Retina (tissue), 1 donor: Measurements from ENCODE around the gene COPE.
A peak's percentile ranks its signal among the peaks of the same experiment; 100 is the strongest.

ENCODE experiments used
- DNase-seq: peaks from one replicate; pipeline ENCODE4 v3.0.0-alpha.2; 2016

COPE gene

DNA sequence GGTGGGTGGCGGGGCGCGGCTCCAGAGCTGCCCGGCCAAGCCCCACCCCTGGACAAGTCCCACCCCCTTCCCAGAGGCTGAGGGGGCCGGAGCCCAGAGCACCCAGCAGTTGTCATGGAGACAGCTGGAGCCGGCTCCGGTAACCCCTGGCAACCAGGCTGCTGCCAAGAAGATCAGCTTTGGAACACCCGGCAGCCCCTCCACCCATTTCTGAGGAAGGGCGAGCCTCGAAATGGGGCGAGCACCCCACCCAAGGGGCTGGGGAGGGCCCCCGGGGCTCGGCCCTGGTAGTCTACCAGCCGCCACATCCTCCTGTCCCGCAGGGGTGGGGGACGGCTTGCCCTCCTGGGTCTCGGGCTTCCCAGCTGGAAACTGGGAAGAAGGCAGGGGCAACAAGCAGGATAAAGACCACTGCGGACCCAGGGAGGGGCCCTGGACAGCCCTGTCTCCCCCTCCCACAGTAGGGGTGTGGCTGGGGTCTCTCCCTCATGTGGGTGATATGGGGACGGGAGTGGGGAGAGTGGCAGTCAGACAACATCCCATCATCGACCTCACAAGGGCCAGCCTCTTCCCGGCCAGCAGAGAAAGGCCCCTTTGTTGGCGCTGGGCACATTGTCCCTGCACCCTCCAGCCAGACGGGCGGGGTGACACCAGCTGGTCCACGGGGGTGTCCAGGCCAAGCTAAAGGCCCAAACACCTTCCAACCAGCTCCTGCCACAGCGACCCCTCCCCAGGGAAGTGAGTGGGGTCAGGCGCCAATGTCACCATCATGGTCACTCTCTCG lies 24.7 kb downstream of the COPE start:
- DNase-seq, result peak; percentile 83

DNA sequence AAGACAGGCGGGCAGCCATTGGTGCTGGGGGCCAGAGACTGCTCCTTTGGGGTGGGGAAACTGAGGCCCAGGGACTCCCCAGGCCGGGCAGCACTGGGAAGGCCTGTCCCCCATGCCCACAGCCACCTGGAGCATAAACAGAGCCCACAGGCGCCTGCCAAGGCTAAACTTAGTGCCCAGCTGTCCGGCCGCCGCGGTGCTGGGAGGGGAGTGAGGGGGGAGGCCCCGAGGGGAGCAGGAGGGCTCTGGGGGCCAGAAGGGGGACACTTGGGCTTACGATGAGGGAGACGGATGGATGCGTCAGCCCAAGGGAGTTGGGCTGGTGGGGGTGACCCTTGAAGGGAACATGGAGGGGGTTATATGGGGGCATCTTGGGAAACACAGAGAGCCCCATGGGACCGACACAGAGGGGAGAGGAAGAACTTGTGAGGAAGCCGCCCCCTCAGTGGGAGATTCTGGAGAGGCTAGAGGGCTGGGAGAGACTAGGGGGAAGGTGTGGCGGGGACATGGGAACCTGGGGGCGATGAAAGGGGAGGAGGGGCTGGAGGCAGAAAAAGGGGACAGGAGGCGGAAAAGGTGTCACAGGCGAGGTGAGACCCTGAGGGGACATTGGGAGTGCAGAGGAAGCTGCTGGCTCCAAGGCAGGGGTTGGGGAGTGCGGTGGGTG lies 25.5 kb downstream of the COPE start:
- DNase-seq, result no peak

DNA sequence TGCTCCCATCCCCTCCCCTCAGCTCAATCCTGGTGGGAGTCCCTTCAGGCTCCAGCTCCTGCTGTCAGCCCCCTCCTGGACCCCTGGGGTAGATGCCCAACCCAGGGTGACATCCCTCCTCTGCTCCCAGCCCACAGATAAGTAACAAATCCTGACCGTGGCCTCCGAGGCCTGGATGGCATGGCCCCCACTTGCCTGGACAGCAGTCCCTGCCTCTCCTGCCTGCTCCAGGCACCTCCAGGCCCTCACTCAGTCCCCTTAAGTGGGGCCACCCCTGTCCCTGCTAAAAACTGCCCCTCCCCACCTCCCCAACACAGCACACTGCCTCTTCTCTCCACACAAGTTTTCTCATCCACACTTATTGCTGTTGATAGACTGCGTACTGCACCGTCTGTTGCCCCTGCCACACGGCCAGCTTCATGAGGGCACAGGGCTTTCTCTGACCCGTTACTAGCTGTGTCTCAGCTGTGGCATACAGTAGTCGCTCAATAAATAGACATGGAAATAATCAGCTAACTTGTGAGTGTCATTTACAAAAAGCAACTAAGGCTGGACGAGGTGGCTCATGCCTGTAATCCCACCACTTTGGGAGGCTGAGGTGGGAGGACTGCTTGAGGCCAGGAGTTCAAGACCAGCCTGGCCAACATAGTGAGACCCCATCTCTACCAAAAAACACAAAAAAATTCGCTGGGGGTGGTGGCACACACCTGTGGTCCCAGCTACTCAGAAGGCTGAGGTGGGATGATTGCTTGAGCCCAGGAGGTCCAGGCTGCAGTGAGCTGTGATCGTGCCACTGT lies 29.0 kb downstream of the COPE start:
- no peak for DNase-seq

DNA sequence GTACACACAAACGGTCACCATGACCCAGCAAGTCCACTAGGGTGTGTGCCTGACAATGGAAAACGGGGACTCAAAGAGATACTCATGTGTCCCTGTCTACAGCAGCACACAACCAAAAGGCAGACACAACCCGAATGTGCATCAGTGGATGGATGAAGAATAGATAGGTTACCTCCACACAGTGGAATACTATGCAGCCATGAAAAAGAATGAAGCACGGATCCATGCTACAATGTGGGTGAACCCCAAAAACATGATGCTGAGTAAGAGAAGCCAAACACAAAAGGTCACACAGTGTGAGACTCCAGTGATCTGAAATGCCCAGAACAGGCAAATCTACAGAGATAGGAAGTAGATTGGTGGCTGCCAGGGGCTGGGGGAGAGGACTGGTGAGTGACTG lies 32.2 kb downstream of the COPE start:
- no peak for DNase-seq

DNA sequence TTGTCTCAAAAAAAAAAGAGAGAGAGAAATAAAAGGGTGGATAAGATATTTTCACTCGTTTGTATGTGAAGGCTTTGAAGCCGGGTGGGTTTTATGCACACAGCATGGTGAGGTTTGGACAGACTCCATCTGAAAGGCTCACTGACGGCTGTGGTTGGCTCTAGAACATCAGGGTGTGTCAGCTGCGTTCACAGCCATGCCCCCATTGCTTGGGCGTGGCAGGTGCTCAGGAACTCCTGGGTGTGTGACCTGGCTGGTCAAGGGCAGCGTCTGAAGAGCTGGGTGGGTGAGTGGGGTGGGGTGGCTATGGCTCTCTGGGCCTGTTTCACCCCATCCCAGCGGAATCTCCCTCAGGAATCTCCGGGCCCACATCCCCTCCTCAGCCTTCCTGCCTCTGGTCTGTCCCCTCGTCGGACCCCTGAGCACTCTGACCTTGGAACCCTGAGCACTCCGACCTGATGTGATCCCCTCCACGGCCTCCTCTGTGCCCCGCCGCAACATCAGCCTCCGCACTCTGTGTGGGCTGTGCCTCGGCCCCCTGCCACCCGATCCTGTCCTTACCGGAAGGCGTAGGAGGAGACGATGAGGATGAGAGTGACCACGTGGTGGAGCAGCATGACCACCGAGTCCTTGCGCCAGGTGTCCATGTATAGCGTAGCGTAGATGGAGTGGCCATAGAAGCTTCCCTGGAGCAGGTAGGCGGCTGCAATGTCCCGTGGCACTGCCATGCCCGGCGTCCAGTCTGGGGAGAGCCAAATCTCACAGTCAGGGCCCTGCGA lies 35.5 kb downstream of the COPE start:
- no peak for DNase-seq

DNA sequence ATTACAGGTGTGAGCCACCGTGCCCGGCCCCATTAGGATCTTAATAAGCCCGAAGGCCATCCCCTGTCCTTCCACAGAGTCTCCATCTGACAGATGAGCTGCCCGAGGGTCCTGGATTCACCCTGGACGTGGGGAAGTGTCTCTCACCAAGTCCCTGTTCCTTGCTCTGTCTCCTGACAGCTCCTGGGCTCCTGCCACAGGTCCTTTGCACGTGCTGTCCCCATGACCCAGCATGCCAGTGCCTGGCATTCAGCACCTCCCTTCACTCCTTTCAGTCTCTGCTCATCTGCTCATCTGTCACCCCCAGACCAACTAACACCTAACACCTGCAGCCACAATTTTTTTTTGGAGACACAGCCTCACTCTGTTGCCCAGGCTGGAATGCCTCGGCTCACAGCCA lies 37.7 kb downstream of the COPE start:
- no peak for DNase-seq

DNA sequence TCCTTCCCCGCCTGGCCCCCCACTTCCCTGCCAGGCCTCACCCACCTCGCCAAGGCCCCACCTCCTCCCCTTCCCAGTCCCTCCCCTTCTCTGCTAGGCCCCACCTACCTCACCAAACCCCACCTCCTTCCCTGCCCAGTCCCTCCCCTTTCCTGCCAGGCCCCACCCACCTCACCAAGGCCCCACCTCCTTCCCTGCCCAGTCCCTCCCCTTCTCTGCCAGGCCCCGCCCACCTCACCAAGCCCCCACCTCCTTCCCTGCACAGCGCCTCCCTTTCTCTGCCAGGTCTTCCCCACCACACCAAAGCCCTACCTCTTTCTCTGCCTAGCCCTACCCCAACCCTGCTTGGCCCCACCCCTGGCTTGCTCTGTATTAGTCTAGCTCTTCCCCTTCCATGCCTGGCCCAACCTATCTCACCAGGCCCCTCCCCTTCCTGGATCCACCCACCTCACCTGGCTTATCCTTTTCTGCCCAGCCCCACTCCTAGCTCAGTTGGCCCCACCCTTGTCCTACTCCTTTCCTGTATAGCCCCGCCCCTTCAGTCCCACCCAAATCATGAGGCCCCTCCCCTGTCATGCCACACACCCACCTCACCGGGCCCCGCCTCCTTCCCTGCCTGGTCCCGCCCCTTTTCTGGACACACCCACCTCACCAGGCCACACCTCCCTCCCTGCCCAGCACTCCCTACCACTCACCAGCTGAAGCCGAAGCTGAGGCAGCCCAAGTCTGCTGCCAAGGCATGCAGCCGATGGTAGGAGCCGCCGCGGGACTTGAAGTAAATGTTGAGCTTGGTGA lies 39.4 kb downstream of the COPE start:
- no peak for DNase-seq

DNA sequence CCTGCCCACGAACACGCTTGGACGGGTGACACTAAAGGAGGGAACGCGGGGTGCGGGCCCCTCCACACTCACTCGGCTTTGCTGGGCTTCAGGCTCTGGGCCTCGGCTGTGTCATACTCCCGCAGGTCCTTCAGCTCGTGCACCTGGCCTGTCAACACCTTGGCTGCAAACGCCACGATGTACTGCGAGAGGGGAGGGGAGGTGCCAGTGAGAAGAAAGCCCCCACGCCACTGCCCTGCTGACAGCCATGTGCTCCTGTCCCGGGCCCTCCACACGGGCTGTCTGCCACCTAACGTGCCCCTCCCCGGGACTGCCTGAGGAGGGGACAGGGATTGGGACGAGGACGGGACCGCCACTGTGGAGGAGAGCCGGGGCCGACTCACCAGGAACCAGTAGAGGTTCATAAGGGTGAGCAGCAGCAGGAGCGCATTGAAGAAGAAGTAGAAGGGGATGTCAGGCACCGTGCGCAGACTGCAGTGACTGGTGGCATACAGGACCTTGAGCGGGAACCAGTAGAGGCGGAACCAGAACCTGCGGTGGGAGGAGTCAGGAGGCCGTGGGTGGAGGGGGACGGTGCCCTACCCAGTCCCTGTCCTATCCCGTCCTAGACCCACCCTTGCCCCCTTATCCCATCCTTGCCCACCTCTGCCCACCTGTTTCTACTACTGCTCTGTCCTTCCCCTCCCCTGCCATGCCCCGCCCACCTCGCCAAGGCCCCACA lies 40.2 kb downstream of the COPE start:
- no peak for DNase-seq

DNA sequence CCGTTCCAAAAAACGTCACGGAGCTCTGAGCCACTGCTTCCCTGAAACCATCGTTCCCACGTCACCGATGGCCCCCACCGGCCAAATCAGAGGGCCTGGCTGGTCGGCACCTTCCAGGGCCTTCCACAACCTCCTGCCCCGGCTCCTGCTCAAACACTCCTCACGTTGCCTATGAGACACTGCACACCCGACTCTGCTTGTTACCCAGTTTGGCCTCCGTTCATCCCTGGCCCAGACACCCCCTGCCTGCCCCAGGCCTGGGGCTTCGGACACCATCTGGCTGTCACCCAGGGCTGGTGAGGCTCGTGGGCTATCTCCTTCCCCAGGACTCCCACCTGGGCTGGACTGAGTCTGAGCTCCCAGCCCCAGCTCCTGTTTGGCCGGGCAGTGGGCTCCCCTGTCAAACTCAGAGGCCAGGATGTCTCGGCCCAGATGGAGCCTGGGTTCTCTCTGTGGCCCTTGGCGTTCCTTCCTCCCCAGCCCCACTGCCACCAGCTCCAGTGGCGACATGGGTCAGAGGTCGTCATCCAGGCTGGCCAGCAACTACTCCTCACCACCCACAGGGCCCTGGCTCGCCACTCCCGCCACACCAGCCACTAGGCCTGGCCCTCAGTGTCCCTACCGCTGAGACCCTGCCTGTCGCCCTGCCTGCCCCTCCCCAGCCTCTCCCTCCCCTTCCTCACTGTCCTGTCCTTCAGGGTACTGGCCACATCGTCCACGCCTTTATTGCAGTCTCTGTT lies 41.0 kb downstream of the COPE start:
- no peak for DNase-seq

DNA sequence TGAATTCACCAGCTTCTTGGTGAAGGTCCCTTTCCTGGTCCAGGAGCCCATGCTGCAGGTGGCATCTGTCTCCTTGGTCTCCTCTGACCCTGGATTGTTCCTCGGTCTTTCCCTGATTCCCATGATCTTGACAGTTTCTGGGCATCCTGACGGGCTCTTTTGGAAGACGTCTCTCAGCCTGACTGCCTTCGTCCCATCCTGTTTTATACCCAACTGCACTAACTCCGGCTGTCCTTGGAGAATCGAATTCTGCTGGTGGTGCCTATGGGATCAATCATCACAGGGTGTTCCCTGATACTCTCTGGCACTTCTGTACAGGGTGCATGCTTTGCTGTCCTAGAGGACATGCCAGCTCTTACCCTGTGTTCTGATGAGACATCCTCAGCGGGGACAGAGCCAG lies 42.3 kb downstream of the COPE start:
- no peak for DNase-seq

DNA sequence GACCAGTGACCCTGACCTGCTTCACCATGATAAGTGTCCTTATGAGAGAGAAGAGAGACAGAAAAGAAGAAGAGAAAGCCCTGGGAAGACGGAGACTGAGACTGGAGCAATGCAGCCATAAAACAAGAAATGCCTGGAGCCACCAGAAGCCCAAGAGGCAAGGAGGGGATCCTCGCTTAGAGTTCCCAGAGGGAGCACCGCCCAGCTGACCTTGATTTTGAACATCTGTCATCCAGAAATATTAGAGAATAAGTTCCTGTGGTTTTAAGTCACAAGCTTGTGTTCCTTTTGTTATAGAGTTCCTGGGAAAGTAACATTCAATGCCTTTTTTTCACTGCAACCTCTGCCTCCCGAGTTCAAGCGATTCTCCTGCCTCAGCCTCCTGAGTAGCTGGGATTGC lies 43.5 kb downstream of the COPE start:
- no peak for DNase-seq

DNA sequence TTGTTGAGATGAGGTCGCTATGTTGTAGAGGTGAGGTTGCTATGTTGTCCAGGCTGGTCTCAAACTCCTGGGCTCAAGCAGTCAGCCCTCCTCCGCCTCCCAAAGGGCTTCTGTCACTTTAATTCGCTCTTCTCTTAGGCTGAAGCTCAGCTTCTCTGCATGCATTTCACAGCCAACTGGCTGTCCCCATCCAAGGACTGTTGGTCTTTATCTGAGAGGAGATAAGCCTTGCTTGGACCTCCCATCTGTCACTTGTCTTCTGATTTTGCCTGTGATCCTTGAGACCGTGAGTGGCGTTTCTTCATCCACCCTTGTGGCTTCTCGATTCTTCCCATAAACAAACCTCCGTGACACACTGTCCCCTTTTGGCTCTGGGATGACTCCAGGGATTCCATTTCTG lies 47.6 kb downstream of the COPE start:
- DNase-seq, result no peak

DNA sequence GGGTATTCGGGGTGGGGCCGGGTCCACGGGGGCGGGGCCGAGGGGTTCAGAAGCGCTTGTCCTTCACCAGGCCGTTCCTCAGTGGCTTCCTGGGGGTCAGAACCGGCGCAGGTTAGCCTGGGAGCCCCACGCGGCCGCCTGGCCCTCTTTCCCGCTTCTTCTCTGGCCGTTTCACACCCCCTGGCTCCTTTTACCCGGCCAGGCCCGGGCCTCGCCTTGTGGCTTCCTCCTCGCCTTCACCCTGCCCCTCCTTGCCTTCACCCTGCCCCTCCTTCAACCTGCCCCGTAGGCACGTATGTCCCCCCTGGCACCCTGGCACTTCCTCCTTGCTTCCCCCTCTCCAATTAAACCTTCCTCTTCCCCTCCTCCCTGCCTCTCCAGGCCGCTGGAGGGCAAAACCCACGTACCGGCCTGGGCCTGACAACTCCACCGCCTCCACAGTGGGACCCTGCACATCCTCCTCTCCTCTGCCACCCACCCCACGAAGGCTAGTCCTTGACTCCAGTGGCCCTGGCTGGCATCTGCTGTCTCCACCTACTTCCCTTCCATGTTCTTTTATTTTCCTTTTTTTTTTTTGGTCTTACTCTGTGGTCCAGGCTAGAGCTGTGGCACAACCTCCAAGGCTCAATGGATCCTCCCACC lies 48.5 kb downstream of the COPE start:
- DNase-seq, result no peak

DNA sequence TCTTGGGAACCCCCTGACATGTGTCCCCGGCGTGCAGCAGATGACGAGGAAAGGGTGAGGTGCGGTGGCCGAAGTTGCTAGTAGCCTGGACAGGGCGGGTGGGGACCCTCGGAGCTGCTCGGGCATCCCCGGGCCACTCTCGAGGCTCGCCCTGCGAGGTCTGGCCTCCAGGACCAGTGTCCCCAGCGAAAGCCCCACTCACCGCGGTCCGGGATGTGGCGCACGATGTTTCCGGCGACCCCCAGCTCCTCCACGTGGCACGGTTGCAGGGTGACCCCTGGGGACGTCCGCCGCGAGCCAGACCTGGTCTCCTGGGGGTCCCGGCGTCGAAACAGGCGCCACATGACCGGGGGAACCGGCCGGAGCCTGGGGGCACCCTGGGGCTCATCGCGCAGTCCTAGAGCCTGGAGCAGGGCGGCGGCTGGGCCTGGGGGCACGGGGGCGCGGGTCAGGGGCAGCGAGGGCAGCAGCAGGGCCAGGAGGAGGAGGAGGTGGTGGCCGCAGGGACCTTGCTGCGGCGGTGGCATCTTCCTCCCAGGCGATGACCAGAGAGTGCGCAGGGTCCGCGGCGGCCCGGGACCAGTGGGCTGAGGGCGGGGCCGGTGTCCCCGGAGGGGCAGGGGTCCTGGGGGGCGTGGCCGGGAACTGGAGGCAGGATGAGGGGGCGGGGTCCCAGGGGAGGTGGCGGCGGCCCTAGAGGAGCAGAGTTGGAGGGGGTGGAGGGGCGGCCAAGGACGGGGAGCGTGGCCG lies 49.2 kb downstream of the COPE start:
- DNase-seq, result peak; percentile 37

DNA sequence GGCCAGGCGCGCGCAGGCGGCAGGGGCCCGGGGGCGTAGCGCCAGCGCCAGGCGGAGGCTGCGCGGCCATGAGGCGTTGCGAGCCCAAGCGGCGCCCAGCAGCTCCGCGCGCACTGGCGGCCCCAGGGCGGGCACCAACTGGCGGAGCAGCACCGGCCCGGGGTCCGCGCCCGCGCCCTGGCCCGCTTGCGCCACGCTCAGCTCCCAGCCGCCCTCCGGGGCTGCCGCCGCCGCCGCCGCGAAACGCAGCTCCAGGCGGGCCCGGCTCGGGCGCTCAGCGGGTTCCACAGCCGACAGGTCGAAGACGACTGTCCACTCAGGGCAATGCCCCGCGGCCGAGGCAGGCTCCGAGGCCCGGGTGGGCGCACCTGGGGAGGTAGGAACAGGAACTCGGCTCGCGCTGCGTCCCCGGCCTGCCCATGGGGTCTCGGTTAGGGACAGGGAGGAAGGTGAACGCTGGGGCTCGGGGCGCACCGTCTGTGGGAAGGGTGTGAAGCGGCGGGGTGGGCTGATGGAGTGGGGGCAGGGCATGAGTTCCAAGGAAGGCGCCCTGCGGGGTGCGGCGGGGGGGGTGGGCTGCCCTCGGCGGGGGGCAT lies 50.1 kb downstream of the COPE start:
- peak; percentile 37 for DNase-seq

DNA sequence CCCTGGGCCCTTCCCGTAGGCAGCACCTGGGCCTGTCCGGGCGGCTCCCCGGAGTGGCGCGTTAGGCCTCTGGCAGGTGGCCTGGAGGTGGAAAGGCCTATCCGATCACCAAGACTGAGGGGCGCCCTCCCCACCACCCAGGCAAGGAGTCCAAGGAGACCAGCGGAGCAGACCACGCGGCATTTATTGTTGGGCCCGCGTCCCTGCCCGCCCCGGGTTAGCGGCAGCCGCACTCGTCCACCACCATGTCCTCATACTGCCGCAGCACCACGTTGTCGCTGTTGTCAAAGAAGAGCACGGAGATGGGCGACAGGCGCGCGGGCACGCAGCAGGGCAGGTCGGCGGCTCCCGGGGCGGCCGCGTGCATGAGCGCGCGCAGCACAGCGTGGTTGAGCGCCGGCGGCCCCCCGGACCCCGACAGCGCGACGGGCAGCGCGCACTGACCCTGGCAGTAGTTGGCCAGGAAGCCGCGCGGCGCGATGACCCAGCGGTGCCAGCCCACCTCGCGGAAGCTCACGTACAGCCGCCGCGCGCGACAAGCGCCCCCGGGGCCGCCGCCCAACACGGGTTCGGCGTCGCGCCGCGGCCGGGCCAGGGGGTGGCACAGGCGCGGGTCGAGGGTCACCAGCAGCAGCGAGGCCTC lies 50.7 kb downstream of the COPE start:
- peak; percentile 61 for DNase-seq

DNA sequence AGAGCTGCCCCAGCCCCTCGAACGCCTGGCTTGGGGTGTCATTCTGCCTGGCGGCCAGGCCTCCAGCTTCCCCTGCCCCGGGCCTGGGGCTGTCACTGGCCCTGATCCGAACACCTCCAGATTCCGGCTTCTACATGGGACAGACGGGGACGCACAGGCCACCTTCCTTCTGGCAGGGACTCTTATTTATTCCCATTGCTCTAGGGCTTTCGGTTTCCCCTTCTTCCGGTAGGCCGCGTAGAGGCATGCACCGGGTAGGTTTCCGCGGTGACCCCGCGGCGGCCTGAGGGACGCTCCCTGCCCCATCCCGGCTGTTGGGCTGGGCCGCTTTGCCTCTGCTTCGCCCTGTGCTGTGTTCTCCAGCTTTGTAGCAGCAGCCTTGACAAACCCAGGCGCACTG lies 51.4 kb downstream of the COPE start:
- no peak for DNase-seq

DNA sequence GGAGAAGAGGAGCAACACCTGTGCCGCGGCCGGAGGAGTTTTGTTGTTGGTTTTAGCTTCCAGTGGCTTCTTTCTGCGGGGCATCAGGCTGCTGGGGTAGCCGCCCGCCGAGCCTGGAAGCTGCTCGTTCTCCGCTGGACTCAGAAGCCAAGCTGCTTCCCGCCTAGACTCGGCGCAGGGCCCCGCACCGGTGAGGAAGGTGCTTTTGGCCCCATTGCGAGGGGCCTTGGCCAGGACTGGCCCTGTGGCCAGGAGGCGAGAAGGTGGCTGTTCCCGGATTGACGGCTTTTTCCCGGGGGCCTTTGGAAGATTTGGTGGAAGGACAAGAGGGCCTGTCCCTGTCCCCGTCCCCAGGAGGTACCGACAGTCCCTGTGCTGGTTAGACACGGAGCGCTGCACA lies 52.0 kb downstream of the COPE start:
- DNase-seq, result no peak

DNA sequence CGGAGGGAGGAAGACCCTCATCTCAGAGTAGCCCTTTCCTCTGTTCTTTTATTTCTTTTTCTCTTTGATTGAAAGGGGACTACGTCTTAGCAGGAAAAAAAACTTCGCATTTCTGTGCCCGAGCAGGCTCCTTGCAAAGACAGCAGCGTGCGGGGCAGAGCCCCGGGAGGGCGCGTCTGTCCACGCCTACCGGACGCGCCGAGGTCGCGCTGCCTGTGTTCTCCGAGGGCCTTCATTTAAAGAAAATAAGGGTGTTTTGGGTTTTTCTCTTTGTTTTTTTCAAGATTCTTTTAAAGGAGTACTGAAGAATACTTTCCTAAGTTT lies 52.4 kb downstream of the COPE start:
- DNase-seq, result no peak
